ENCODE data around the gene CUL4B.
"Not testable (repeated sequence)": the region's sequence is repeated elsewhere in the genome, so short reads cannot be mapped to it uniquely, and the experiment has no call there.

DNA sequence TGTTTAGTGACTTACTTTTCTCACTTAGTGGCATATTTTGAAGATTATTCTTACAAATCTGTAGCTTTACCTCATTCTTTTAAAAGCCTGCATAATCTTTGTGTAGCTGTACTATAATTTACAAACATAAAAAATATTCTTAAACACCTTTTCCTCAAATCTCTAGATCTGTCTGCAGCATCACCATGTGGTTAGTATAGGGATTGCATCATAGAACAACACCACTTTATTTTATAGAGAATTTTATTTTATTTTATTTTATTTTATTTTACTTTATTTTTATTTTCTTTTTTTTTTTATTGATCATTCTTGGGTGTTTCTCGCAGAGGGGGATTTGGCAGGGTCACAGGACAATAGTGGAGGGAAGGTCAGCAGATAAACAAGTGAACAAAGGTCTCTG, 85.3 kb downstream of the CUL4B start:
- not testable (repeated sequence) for TF ChIP-seq EP300 (IDR thresholded peaks at IDR 0.05; ENCODE audit: borderline replicate concordance in 1 of 2, control insufficient read depth in 1 of 2, low read depth in 2 of 2, low read length in 2 of 2); HCFC1 (IDR thresholded peaks at IDR 0.05; ENCODE audit: low read length); EZH2 (IDR thresholded peaks at IDR 0.05; ENCODE audit: borderline replicate concordance, control insufficient read depth, low read depth, low read length); TBL1XR1 (IDR thresholded peaks at IDR 0.05; ENCODE audit: low read depth, low read length); EGR1 (IDR thresholded peaks at IDR 0.05; ENCODE audit: borderline replicate concordance in 1 of 2, low read depth in 2 of 2, low read length in 2 of 2); BRCA1 (IDR thresholded peaks at IDR 0.05; ENCODE audit: low read depth, low read length); FOS (IDR thresholded peaks at IDR 0.05; ENCODE audit: borderline replicate concordance, extremely low read depth, insufficient read length); SREBF2 (IDR thresholded peaks at IDR 0.05; ENCODE audit: low read length)
- TF ChIP-seq, protein P1, sequence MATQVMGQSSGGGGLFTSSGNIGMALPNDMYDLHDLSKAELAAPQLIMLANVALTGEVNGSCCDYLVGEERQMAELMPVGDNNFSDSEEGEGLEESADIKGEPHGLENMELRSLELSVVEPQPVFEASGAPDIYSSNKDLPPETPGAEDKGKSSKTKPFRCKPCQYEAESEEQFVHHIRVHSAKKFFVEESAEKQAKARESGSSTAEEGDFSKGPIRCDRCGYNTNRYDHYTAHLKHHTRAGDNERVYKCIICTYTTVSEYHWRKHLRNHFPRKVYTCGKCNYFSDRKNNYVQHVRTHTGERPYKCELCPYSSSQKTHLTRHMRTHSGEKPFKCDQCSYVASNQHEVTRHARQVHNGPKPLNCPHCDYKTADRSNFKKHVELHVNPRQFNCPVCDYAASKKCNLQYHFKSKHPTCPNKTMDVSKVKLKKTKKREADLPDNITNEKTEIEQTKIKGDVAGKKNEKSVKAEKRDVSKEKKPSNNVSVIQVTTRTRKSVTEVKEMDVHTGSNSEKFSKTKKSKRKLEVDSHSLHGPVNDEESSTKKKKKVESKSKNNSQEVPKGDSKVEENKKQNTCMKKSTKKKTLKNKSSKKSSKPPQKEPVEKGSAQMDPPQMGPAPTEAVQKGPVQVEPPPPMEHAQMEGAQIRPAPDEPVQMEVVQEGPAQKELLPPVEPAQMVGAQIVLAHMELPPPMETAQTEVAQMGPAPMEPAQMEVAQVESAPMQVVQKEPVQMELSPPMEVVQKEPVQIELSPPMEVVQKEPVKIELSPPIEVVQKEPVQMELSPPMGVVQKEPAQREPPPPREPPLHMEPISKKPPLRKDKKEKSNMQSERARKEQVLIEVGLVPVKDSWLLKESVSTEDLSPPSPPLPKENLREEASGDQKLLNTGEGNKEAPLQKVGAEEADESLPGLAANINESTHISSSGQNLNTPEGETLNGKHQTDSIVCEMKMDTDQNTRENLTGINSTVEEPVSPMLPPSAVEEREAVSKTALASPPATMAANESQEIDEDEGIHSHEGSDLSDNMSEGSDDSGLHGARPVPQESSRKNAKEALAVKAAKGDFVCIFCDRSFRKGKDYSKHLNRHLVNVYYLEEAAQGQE (IDR thresholded peaks at IDR 0.05; ENCODE audit: low read depth, low read length) = not testable (repeated sequence)
- TF ChIP-seq, protein P2, sequence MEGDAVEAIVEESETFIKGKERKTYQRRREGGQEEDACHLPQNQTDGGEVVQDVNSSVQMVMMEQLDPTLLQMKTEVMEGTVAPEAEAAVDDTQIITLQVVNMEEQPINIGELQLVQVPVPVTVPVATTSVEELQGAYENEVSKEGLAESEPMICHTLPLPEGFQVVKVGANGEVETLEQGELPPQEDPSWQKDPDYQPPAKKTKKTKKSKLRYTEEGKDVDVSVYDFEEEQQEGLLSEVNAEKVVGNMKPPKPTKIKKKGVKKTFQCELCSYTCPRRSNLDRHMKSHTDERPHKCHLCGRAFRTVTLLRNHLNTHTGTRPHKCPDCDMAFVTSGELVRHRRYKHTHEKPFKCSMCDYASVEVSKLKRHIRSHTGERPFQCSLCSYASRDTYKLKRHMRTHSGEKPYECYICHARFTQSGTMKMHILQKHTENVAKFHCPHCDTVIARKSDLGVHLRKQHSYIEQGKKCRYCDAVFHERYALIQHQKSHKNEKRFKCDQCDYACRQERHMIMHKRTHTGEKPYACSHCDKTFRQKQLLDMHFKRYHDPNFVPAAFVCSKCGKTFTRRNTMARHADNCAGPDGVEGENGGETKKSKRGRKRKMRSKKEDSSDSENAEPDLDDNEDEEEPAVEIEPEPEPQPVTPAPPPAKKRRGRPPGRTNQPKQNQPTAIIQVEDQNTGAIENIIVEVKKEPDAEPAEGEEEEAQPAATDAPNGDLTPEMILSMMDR (IDR thresholded peaks at IDR 0.05 in 2 of 3, conservative IDR thresholded peaks at IDR 0.05 in 1 of 3; ENCODE audit: control insufficient read depth in 2 of 3, extremely low read depth in 1 of 3, insufficient read depth in 1 of 3, low read depth in 3 of 3, low read length in 3 of 3) = peak; percentile 39 to 52 (median 47); a peak in 3 of 6 replicates
- TF ChIP-seq RAD21 (IDR thresholded peaks at IDR 0.05; ENCODE audit: insufficient read depth, low read depth, low read length) = peak; percentile 72

All from GM12878 (cell line).